ENCODE data around the gene PACC1. TPM values are rescaled to one million over a fixed set of nuclear protein-coding genes. Genes with fewer than 3 reads are reported as not detected.
A peak's percentile ranks its signal among the peaks of the same experiment; 100 is the strongest.

Gene PACC1
- total RNA-seq, 1 donor from 2014 or later = 3.4 TPM

GRCh38 chr1:212446333-212446732, 31.6 kb upstream of the PACC1 start:
- ATAC-seq (no peak), DNase-seq (ENCODE audit: missing footprints) (no peak)
- intact Hi-C loops (cut with DNase I) = no loop called here

DNA sequence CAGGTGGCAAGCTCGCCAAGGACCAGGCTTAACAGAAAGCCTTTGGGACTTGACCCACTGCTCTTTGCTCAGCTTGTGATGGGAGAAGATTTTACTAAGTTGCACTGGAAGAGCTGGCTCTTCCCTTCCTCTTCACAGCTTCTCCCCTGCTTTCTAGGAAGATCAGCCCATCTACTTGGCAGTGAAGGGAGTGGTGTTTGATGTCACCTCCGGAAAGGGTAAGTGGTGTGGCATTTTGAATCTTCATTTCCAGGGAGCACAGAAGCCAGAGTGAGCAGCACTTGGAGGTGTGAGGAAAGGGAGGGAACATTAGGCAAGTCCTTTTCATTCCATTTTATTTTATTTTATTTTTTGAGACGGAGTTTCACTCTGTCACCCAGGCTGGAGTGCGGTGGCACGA, 27.7 kb upstream of the PACC1 start:
- no peak for DNase-seq (ENCODE audit: missing footprints)
- no peak for ATAC-seq
- intact Hi-C loops (cut with DNase I) = no loop called here

DNA sequence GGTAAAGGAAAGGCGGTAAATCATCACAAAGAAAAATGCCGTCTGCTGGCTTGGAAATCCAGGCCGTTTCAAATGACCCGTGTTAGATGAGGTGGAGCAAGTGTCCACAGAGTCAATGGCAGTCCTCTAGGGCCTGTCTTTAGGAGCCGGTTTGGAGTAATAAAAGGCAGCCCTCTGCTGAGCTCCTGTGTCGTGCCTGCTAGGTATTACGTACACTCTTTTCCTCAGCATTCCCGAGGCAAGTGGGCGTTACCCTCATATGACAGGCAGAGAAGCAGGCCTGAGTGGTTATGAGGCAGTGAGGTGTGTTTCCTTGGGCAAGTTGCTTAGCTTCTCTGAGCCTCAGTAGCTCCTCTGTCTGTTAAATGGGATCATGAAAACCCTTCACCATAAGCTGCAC, 25.7 kb upstream of the PACC1 start:
- ATAC-seq (no peak), DNase-seq (ENCODE audit: missing footprints) (no peak)
- intact Hi-C loops (cut with DNase I) = no loop called here

DNA sequence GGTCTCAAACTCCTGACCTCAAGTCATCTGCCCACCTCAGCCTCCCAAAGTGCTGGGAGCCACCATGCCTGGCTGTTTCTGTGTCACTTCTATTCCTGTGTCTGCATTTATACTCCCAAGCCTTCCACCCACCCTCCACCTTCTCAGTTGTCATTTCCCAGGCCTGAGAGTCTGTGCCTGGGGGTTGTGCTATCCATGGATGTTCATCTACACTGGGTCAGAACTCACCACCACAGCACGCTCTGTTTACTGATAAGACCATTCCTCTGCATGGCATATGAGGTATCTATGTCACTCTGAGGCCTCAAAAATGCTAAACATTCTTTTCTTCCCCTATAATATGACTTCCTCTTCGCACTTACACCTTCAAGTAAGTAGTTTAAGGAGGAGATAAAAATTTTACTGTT, 24.1 kb upstream of the PACC1 start:
- intact Hi-C loops (cut with DNase I) = no loop called here
- ATAC-seq (no peak), DNase-seq (ENCODE audit: missing footprints) (no peak)

DNA sequence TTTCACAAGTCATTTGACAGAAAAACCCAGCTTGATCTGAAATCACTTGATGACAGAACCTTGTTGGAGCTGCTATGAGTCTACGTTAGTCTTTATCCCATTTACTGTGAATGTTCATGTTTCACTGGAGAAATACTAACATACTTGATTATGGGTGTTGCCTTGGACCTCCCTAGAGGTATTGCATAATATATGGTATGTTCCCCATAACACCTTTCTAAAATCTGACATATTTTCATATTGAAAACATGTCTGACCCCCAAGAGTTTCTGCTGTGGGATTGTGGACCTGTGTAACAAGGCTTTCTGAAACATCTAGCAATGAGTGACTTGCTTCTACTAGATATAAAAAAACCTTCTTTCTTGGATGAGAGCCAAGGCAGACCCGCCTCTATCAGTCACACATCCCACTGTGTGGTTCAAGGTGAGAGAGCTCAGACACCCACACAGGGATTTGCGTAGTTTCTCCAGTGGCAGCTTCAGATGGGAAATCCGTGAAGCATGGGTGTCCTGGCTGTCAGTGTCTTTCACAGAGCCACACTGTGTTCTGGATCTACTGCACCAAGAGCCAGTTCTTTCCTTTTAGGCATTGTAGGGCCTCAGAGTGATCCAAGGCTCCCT, 22.6 kb upstream of the PACC1 start:
- no peak for DNase-seq (ENCODE audit: missing footprints)
- intact Hi-C loops (cut with DNase I) = no loop called here
- no peak for ATAC-seq

DNA sequence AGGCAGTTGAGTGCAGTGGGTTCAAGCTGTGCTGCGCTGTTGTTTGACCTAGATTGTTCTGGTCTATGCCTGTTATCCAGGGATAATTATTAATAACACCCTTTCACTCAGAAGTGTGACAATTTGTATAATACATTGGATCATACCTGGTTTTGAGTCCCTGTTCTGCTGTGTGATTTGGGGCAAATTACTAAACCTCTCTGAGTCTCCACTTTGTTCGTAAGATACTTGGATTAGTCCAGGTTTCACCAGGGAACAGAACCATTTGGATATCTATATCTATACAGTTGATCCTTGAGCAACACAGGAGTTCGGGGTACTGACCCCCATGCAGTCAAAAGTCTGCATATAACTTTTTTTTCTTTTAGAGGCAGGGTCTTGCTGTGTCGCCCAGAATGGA, 20.3 kb upstream of the PACC1 start:
- intact Hi-C loops (cut with DNase I) = no loop called here
- DNase-seq (ENCODE audit: missing footprints) (no peak), ATAC-seq (no peak)

DNA sequence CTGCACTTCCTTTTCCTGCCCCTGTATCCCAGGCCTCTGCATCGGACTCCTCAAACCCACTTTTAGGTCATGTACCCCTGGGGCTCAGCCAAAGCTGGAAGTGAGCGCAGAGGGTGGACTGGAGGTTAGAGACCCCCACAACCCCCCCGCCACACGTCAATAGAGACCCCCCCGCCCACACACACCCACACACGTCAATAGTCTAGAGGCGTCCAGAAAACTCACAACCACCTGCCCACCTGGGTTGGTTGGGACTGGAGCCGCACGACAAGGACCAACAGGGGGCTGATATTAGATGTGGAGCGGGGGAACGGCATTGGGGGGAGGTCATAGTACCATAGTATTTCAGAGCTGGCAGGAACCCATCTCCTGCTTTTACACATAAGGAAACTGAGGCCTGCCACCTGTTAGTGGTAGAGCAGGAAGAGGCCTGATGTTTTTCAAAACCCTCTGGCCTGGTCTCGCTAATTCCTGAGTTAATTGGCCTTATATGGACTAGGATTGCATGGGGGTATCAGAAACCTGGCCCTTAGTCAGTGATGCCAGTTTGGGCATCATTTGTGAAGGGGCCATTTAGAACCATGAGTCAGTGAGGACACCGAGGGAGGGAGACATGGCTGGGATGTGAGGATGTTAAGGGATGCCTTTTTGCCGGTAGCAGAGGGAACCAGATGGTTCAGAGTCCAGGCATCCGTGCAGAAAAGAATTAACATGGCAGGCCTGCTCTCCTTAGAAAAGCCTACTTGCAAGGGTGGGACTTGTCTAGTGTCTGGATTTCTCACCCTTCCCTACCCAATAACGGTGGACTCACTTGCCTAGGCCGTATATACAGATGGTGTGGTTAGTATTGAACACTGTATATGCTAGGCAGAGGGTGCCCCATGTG, 19.1 kb upstream of the PACC1 start:
- no peak for DNase-seq (ENCODE audit: missing footprints)
- ATAC-seq = no peak
- intact Hi-C loops (cut with DNase I) = loop anchor here (2.0 kb wide), 1 partner anchor 17 kb away; no protein-coding TSS in a partner anchor

DNA sequence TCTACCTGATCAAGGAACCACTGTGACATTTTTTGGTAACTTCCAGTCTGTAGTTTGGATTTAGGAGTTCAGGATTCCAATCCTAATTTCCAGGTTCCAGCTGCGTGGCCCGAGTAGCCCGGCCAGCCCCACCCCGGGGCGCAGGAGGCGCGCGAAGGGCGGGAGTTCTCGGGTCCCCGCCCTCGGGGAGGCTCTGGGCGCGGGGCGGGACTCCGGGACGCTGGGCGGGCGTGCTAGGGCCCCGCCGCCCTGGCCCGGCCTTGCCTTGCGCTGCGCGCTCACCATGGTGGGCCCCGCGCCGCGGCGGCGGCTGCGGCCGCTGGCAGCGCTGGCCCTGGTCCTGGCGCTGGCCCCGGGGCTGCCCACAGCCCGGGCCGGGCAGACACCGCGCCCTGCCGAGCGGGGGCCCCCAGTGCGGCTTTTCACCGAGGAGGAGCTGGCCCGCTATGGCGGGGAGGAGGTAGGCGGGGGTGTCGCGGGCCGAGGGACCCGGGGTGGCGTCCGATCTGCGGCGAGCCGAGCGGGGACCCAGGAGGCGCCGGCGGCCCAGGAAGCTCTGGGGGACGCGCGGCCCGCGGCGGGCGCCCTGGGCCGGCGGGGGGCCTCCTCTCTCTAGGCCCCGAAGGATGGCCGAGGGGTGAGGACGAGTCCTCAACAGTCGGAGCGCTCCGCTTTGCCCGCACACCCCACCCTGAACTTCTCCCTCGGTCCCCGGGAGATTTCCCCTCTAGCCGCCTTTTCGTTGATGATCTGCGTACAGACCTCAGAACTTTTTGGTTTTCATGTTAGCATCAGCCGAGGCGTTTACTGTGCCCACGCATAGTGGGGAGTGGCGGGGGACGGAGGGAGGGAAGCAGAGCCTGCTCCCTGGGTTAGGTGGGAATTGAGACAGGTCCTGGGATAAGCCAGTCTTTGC, 18.2 kb upstream of the PACC1 start, which contains the start of gene NENF:
TSS of gene NENF (plus strand) at position 260 of the 916 bp plus-strand sequence. CDS start at position 284, 24 bp downstream.
- ATAC-seq = peak; percentile 100
- intact Hi-C loops (cut with DNase I) = loop anchor here (2.0 kb wide), 1 partner anchor 18 kb away; no protein-coding TSS in a partner anchor
- DNase-seq (ENCODE audit: missing footprints) = peak; percentile 93

- DNase-seq (ENCODE audit: missing footprints) = no peak
- no peak for ATAC-seq
- intact Hi-C loops (cut with DNase I) = loop anchor here (2.0 kb wide), 1 partner anchor 19 kb away; no protein-coding TSS in a partner anchor
Measured at GRCh38 chr1:212432272-212432660, 17.6 kb upstream of the PACC1 start.

- intact Hi-C loops (cut with DNase I) = loop anchor here (2.0 kb wide), 1 partner anchor 19 kb away; no protein-coding TSS in a partner anchor
- ATAC-seq = no peak
Measured at GRCh38 chr1:212431644-212432043, 17.0 kb upstream of the PACC1 start.

DNA sequence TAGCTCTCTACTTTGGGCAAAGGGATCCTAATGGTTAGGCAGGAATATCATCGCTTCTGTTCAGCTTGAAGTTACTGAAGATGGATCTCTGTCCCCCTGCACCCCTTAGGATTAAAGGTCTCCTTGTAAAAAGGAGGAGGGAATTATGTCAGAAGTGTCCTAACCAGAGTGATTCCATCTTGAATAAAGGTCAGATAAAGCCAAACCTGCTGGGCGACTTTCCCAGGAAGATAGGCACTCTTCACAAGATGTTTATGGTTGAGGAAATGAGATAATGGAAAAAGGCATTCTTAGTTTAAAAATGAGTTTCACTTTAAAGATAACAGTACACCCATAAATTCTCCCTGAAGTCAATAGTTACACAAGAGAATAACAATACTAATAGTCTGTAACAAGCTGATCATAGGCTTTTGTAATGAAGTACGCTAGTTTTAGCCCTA, 16.3 kb upstream of the PACC1 start:
- DNase-seq (ENCODE audit: missing footprints) (no peak), ATAC-seq (no peak)
- intact Hi-C loops (cut with DNase I) = no loop called here

More at GRCh38 chr1:212431644-212432043, 17.0 kb upstream of the PACC1 start:
- no peak for DNase-seq (ENCODE audit: missing footprints)

GRCh38 chr1:212430416-212430815, 15.7 kb upstream of the PACC1 start:
- intact Hi-C loops (cut with DNase I) = no loop called here
- DNase-seq (ENCODE audit: missing footprints) (no peak), ATAC-seq (no peak)

- ATAC-seq (no peak), DNase-seq (ENCODE audit: missing footprints) (no peak)
- intact Hi-C loops (cut with DNase I) = loop anchor here (10.0 kb wide), 1 partner anchor 54 kb away; no protein-coding TSS in a partner anchor
Measured at GRCh38 chr1:212428496-212428895, 13.8 kb upstream of the PACC1 start.

GRCh38 chr1:212423879-212424278, 9.2 kb upstream of the PACC1 start:
- ATAC-seq = no peak
- DNase-seq (ENCODE audit: missing footprints) = no peak
- intact Hi-C loops (cut with DNase I) = loop anchor here (10.0 kb wide), 1 partner anchor 49 kb away; no protein-coding TSS in a partner anchor

- intact Hi-C loops (cut with DNase I) = loop anchor here (10.0 kb wide), 1 partner anchor 46 kb away; no protein-coding TSS in a partner anchor
- no peak for DNase-seq (ENCODE audit: missing footprints)
- no peak for ATAC-seq
Measured at GRCh38 chr1:212421165-212421564, 6.5 kb upstream of the PACC1 start.

DNA sequence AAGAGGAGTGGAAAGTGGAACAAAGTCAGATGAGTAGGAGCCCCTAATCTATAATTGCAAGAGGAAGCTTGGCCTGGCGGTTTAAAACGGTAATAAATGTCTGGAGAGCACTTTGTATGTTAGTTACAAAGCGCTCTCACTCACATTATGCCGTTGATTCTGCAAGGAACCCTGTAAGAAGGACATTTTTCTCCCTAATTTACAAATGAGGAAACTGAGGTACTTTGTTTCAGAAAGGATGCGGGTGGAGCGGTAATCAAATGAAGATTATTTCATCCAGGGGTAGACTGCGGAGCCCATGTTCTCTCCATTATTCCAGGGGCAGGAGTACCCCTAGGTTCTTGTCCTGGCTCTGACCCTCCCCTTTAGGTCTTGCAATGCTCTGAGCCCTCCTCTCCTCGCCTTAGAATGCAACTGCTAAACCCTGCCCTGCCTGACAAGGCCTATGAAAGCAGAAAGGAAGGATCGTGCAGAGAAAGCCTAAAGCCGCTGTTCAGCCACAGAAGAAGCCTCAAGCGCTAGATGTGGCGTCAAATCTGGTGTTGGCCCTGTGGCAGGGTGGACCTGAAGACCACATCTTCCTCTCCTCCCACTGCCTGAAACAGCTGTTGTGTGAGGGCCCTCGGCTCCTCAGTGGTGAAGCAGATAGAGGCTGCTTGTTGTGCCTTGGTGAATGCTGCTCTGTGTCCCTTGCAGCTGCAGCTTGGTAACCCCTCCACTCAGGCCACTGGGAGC, 588 bp upstream of the PACC1 start:
- DNase-seq (ENCODE audit: missing footprints) (no peak), ATAC-seq (no peak)
- intact Hi-C loops (cut with DNase I) = no loop called here

DNA sequence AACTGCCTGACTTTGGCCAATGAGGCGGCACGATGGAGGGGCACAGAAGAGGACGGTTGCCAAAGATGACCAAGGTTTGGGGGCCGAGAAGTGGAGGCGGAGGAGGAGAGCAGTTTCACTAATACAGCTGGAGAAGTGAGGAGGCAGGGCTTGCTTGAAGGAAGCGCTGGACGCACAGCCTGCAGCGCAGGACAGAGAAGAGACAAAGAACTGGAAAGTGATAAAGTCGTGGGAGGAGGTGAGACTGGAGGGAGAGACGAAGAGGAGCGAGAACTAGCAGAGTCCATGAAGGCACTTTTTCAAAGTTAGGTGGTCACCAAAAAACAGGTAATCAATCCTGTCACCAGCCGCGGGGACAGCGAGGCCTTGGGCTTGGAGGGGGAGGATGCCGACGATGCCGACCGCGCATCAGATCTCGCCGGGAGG, 771 bp downstream of the PACC1 start:
- ATAC-seq (no peak), DNase-seq (ENCODE audit: missing footprints) (no peak)
- intact Hi-C loops (cut with DNase I) = no loop called here

GRCh38 chr1:212412374-212412773, 2.3 kb downstream of the PACC1 start:
- ATAC-seq = no peak
- intact Hi-C loops (cut with DNase I) = no loop called here

More at GRCh38 chr1:212412374-212412773, 2.3 kb downstream of the PACC1 start:
- DNase-seq (ENCODE audit: missing footprints) = no peak

All from Right ventricle myocardium inferior (tissue), 1 donor.